Stimulated activated CD4-positive, alpha-beta T cell treated with anti-CD3 and anti-CD28 coated beads, TNF-alpha, amount 100 ng/mL, for 48 hours (primary cell): ENCODE data around the gene SF3B4.

ENCODE experiments used
- DNase-seq, 3 donors: peaks; one replicate each; pipeline ENCODE4 v3.0.0-alpha.2; 2020; ENCODE audit warnings: low read depth in 3 of 3

The SF3B4 gene

GRCh38 chr1:149933208-149933607 lies 5.6 kb upstream of the SF3B4 start:
- DNase-seq: no peak

- DNase-seq: no peak
Measured at GRCh38 chr1:149932474-149932873, 4.9 kb upstream of the SF3B4 start.

GRCh38 chr1:149931212-149931790 lies 3.7 kb upstream of the SF3B4 start:
- DNase-seq: no peak

GRCh38 chr1:149929856-149930255 lies 2.3 kb upstream of the SF3B4 start:
- DNase-seq: no peak

- no peak for DNase-seq
Measured at GRCh38 chr1:149928401-149928724, 760 bp upstream of the SF3B4 start.

- no peak for DNase-seq
Measured at GRCh38 chr1:149927056-149927562, 494 bp downstream of the SF3B4 start.

- no peak for DNase-seq
Measured at GRCh38 chr1:149926296-149926695, 1.3 kb downstream of the SF3B4 start.

GRCh38 chr1:149925751-149926150 lies 1.9 kb downstream of the SF3B4 start:
- no peak for DNase-seq

- DNase-seq: no peak
Measured at GRCh38 chr1:149925345-149925744, 2.3 kb downstream of the SF3B4 start.

GRCh38 chr1:149923626-149924025 lies 4.0 kb downstream of the SF3B4 start:
- no peak for DNase-seq

GRCh38 chr1:149917571-149918144 lies 9.9 kb downstream of the SF3B4 start, which contains the start of gene SV2A:
Gene SV2A (minus strand): TSS chr1:149917844. CDS start chr1:149913840, 4,004 bp downstream.
- peak in 2 of 3 donors; percentile 17 to 49 for DNase-seq

GRCh38 chr1:149916898-149917252 lies 10.7 kb downstream of the SF3B4 start:
- DNase-seq: no peak

GRCh38 chr1:149916193-149916897 lies 11.3 kb downstream of the SF3B4 start:
- no peak for DNase-seq

GRCh38 chr1:149915429-149916192 lies 12.0 kb downstream of the SF3B4 start:
- DNase-seq: no peak

- DNase-seq: no peak
Measured at GRCh38 chr1:149914545-149914944, 13.1 kb downstream of the SF3B4 start.

- no peak for DNase-seq
Measured at GRCh38 chr1:149906570-149907075, 21.0 kb downstream of the SF3B4 start.

GRCh38 chr1:149903836-149904491 lies 23.6 kb downstream of the SF3B4 start:
- no peak for DNase-seq

- DNase-seq: peak; percentile 60 to 76 (median 70)
Measured at GRCh38 chr1:149899460-149900284, 27.9 kb downstream of the SF3B4 start, which contains the start of gene BOLA1. Gene BOLA1 (plus strand): TSS chr1:149899568. CDS start chr1:149900060, 492 bp downstream.

- DNase-seq: no peak
Measured at GRCh38 chr1:149896575-149896974, 31.0 kb downstream of the SF3B4 start.

- no peak for DNase-seq
Measured at GRCh38 chr1:149888999-149889289, 38.7 kb downstream of the SF3B4 start.
